Kidney (tissue), 14 donors: Measurements from ENCODE around the gene TMEM88. TPM values are rescaled to one million over a fixed set of nuclear protein-coding genes. Genes with fewer than 3 reads are reported as not detected.

ENCODE experiments used
- DNase-seq, 5 donors: peaks; one replicate each; pipeline ENCODE4 v3.0.0-alpha.2; 2013 to 2020
- FAIRE-seq: peaks from 2 replicates; lab custom pipeline; 2012; peaks lifted over from hg19 to GRCh38; lab: Jason Lieb, UNC
- H3K27ac ChIP-seq, 2 donors: one replicate each; pipeline ENCODE4 v1.7.0; 2013; ENCODE audit warnings: low read depth in 2 of 2, low read length in 2 of 2, inconsistent platforms in 1 of 2
- H3K27me3 ChIP-seq: one replicate; pipeline ENCODE4 v1.7.1; 2013; ENCODE audit warnings: low read length, inconsistent platforms; ENCODE audit not compliant: control insufficient read depth, insufficient read depth
- H3K36me3 ChIP-seq, 3 donors: one replicate each; pipeline versions ENCODE4 v1.7.0 to v1.7.1; 2013; ENCODE audit warnings: low read length in 3 of 3, control low read depth in 1 of 3, inconsistent platforms in 1 of 3; ENCODE audit not compliant: insufficient read depth in 3 of 3, control insufficient read depth in 2 of 3
- H3K4me1 ChIP-seq, 3 donors: one replicate each; pipeline versions ENCODE4 v1.7.0 to v1.7.1; 2013; ENCODE audit warnings: low read length in 3 of 3, inconsistent platforms in 1 of 3, low read depth in 1 of 3; ENCODE audit not compliant: control insufficient read depth in 2 of 3, insufficient read depth in 2 of 3
- H3K4me3 ChIP-seq, 3 donors: one replicate each; pipeline versions ENCODE4 v1.7.0 to v1.8.1; 2013; ENCODE audit warnings: low read length in 3 of 3, control low read depth in 1 of 3, inconsistent platforms in 1 of 3
- H3K9ac ChIP-seq, 3 donors: one replicate each; pipeline versions ENCODE4 v1.7.0 to v1.7.1; 2013; ENCODE audit warnings: low read length in 3 of 3, control low read depth in 1 of 3, inconsistent platforms in 1 of 3
- H3K9me3 ChIP-seq, 3 donors: one replicate each; pipeline versions ENCODE4 v1.7.0 to v1.7.1; 2013; ENCODE audit warnings: low read length in 3 of 3, control low read depth in 1 of 3, inconsistent platforms in 1 of 3; ENCODE audit not compliant: control insufficient read depth in 2 of 3, insufficient read depth in 1 of 3
- CTCF ChIP-seq: IDR thresholded peaks from 3 replicates; pipeline ENCODE4 v1.5.1; 2012; ENCODE audit warnings: mild to moderate bottlenecking, moderate library complexity, borderline replicate concordance; ENCODE audit not compliant: insufficient read depth; ENCODE audit errors: extremely low read depth
- intact Hi-C: fragments of 100-400 bp; cut with DNase I; formaldehyde crosslinking; loops from one replicate; pipeline ENCODE4 v1.11.1; 2022
- polyA plus RNA-seq: library from polyadenylated mRNA; stranded (reverse); fragments of 350-450 nt; fragmentation: Illumina TruSeq; extraction: RNeasy Lipid Tissue Mini Kit (QIAGEN cat#74804); gene quantifications from one replicate; pipeline ENCODE4 v1.2.3, GENCODE V29; 2014; ENCODE audit warnings: low read depth, low replicate concordance; ENCODE audit not compliant: insufficient read depth
- total RNA-seq: library from RNA; stranded (reverse); fragmentation: NEBNext Ultra II Directional; extraction: Animal tissue kit (Norgen Biotek cat#: 25700); gene quantifications from one replicate; pipeline ENCODE4 v1.2.1, GENCODE V29; 2021
- donor health status: control.
- donor health status: control.
- donor health status: control.
- donor health status: control.
- donor health status: control.
- donor health status: DM: yes; HTN: yes; CAD: no.
- donor health status: Normal renal cell carcinoma (clear cell type).

TMEM88 gene
- total and polyA plus RNA-seq, 2 donors from 2014 or later: 17.6 to 59.8 TPM

GRCh38 chr17:7830616-7831015, 24.2 kb upstream of the TMEM88 start:
- Histone ChIP-seq H3K36me3 (no peaks in the 10 kb centered on the region), H3K27me3 (no peaks in the 10 kb centered on the region), H3K9me3 (no peaks in the 10 kb centered on the region), H3K4me3 (no peak overlapping the region), H3K9ac (no peak overlapping the region), H3K4me1 (peaks cover 0 to 7% (median 3%) of the 10 kb centered on the region in 3 donors), H3K27ac (no peak overlapping the region)
- no peak for FAIRE-seq
- no peak for DNase-seq
- no peak for TF ChIP-seq CTCF
- intact Hi-C loops: no loop called here

GRCh38 chr17:7831233-7831632, 23.6 kb upstream of the TMEM88 start:
- DNase-seq: no peak
- Histone ChIP-seq H3K4me3 (no peak overlapping the region), H3K27me3 (no peaks in the 10 kb centered on the region), H3K36me3 (no peaks in the 10 kb centered on the region), H3K9ac (no peak overlapping the region), H3K4me1 (peaks cover 0 to 7% (median 3%) of the 10 kb centered on the region in 3 donors), H3K27ac (no peak overlapping the region), H3K9me3 (no peaks in the 10 kb centered on the region)
- no peak for FAIRE-seq
- intact Hi-C loops: no loop called here
- no peak for TF ChIP-seq CTCF

GRCh38 chr17:7832431-7832830, 22.4 kb upstream of the TMEM88 start:
- peak in 1 of 5 donors; percentile 5 for DNase-seq

More at GRCh38 chr17:7832431-7832830, 22.4 kb upstream of the TMEM88 start:
- H3K9me3 ChIP-seq: no peaks in the 10 kb centered on the region
- no peak for TF ChIP-seq CTCF
- intact Hi-C loops: no loop called here
- H3K9ac ChIP-seq: no peak overlapping the region
- H3K4me3 ChIP-seq: no peak overlapping the region
- H3K4me1 ChIP-seq: peaks cover 3 to 13% (median 5%) of the 10 kb centered on the region in 3 donors
- no peaks in the 10 kb centered on the region for H3K36me3 ChIP-seq
- no peak for FAIRE-seq
- no peaks in the 10 kb centered on the region for H3K27me3 ChIP-seq
- no peak overlapping the region for H3K27ac ChIP-seq
